GM21717 (cell line): ENCODE results near the gene C1orf56.

ENCODE experiments used
- ATAC-seq: cut with Tn5 transposase; IDR thresholded peaks from one replicate; pipeline ENCODE4 v1.9.1; 2021; ENCODE audit warnings: mild to moderate bottlenecking, moderate library complexity; ENCODE audit not compliant: unreplicated experiment

The C1orf56 gene

GRCh38 chr1:151047591-151047924 lies at the start of gene C1orf56:
Gene C1orf56 (plus strand): TSS chr1:151047751. CDS start chr1:151047848, 97 bp downstream.
- no peak for ATAC-seq

- ATAC-seq = no peak
Observed at GRCh38 chr1:150997949-150998348, 49.6 kb upstream of the C1orf56 start.

GRCh38 chr1:150999051-150999674 lies 48.4 kb upstream of the C1orf56 start:
- ATAC-seq = no peak

- no peak for ATAC-seq
Observed at GRCh38 chr1:150999926-151000325, 47.6 kb upstream of the C1orf56 start.

- ATAC-seq = no peak
Observed at GRCh38 chr1:151000408-151000807, 47.1 kb upstream of the C1orf56 start.

GRCh38 chr1:151001602-151002001 lies 45.9 kb upstream of the C1orf56 start:
- no peak for ATAC-seq

- ATAC-seq = no peak
Observed at GRCh38 chr1:151002051-151002450, 45.5 kb upstream of the C1orf56 start.

- ATAC-seq = no peak
Observed at GRCh38 chr1:151002611-151003010, 44.9 kb upstream of the C1orf56 start.

GRCh38 chr1:151003180-151003579 lies 44.4 kb upstream of the C1orf56 start:
- ATAC-seq = no peak

GRCh38 chr1:151005729-151006319 lies 41.7 kb upstream of the C1orf56 start:
- no peak for ATAC-seq

- ATAC-seq = peak; percentile 36
Observed at GRCh38 chr1:151006327-151007052, 41.1 kb upstream of the C1orf56 start, which contains the start of gene MINDY1. Gene MINDY1 (minus strand): TSS chr1:151006902. CDS start chr1:151002617, 4,285 bp downstream.

- no peak for ATAC-seq
Observed at GRCh38 chr1:151007853-151008243, 39.7 kb upstream of the C1orf56 start.

- ATAC-seq = peak; percentile 72
Observed at GRCh38 chr1:151008244-151009205, 39.0 kb upstream of the C1orf56 start, which contains the start of gene PRUNE1. Gene PRUNE1 (plus strand): TSS chr1:151008449. CDS start chr1:151008633, 184 bp downstream.

- no peak for ATAC-seq
Observed at GRCh38 chr1:151009206-151009587, 38.4 kb upstream of the C1orf56 start.

- no peak for ATAC-seq
Observed at GRCh38 chr1:151009674-151010345, 37.7 kb upstream of the C1orf56 start.

GRCh38 chr1:151010346-151010726 lies 37.2 kb upstream of the C1orf56 start:
- no peak for ATAC-seq

GRCh38 chr1:151011154-151011850 lies 36.2 kb upstream of the C1orf56 start:
- ATAC-seq = no peak

- no peak for ATAC-seq
Observed at GRCh38 chr1:151012684-151013471, 34.7 kb upstream of the C1orf56 start.

- no peak for ATAC-seq
Observed at GRCh38 chr1:151013518-151013917, 34.0 kb upstream of the C1orf56 start.
